HK-2 (cell line): ENCODE data around the gene MIOX.

Experiments used
- DNase-seq: peaks from one replicate; pipeline ENCODE4 v3.0.0-alpha.2; 2018; ENCODE audit not compliant: unreplicated experiment

MIOX gene

DNA sequence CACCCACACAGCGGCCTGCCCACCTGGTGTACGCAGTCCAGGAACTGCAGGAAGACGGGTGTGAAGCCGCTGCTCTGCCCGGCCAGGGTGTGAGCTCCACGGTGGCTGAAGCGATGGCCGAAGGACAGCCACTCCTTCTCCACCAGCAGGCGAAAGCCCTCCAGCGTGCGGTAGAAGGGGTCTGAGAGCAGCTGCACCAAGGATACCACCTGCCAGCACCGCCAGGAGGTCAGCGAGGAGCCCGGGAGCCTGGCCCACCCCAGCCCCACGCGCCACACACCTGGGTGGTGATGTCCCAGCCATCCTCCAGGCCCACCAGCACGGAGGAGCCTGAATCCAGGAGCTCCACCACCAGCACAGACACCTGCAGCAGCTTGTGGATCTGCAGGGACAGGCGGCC, 31.5 kb upstream of the MIOX start:
- no peak for DNase-seq

GRCh38 chr22:50456026-50456425, 30.6 kb upstream of the MIOX start:
- no peak for DNase-seq

GRCh38 chr22:50456466-50457234, 30.0 kb upstream of the MIOX start:
- DNase-seq, result no peak

- DNase-seq, result no peak
Measured at GRCh38 chr22:50459016-50459415, 27.6 kb upstream of the MIOX start.

- DNase-seq, result no peak
Measured at GRCh38 chr22:50459496-50460140, 27.0 kb upstream of the MIOX start.

- DNase-seq, result no peak
Measured at GRCh38 chr22:50460938-50461337, 25.7 kb upstream of the MIOX start.

DNA sequence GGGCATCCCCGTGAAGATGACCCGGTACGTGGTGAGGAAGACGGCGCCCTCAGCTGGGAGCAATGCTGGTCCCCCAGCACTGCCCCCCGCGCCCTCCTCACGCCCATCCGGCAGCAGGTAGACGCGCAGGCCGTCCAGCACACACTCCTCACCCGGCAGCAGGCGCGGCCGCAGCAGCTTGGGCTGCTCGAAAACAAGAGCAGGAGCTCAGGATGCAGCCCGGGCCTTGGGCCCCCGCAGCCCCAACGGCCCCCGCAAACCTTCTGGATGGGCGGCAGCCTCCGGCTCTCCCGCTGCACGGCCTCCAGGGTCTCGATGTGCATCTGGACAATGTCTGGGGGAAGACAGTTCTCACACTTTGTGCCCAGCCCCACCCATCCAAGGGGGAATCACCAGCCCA, 25.1 kb upstream of the MIOX start:
- no peak for DNase-seq

DNA sequence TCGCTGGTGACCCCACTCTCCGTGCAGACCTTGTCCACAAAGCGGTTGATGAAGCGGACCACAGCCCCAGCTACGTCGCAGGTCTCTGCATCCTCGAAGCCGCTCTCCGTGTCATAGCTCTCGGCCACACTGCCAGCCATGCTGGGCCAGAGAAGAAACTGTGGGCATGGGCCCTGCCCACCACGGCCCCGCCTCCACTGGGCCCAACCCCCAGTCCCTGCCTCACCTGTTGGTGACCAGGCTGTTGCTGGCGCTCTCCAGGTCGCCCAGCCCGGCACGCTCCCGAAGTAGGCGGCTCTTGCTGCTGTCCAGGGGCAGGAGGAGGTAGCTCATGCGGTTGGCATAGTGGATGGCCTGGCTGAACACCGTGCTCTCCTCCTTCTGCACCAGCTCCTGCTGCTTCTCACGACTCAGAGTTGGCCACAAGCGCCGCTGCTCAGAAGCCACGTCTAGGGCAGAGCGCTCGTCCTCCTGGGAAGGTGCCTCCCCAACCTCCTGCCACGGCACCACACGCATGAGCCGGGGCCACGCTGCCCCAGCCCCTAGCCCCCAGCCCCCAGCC, 24.6 kb upstream of the MIOX start:
- no peak for DNase-seq

DNA sequence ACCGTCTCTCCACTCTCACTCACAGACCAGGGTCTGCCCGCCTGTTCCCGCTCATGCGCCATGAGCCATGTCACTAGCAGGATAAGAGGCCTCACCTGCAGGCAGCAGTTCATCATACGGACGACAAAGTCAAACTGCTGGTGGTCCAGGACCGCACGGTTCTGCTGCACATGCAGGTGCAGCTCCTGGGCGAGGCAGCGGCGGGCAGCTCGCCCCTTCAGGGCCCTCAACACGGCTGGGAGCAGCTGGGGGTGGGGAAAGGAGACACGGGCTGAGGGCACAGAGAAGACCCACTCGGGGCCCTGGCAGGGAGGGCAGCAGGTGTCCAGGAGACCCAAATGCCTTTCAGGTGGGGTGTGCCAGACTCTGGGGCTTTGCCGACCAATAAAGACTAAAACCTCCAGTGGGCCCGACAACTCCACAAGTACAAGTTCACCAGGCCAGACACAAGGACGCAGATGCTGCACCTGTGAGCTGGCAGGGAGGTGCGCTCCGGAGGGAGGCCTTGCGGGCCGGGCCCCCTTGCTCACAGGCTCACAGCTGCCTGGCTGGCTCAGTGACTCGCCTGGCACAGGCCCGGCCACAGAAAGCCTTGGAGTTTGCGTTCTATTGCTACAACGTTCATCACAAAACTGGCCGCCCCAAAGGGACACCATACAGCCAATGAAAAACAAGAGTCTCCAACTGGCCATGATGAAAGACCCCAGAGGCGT, 23.3 kb upstream of the MIOX start:
- no peak for DNase-seq

DNA sequence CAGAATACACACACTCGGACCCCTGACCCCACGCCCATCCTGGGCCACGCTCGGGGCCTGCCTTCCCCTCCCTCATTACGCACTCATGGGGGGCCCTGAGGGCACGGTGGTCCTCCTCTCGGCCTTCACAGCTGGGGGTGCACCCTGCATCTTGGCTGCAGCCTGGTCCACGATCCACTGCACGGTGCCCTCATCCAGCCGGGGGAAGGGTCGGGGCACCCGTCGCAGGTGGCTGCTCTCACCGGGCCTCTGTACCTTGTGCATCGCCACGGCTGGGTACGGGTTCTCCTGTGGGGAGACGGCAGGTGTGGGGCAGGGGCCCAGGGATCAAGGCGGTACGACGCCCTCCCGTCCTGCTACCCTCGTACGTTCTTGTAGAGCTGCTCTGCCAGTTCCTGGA, 22.2 kb upstream of the MIOX start:
- no peak for DNase-seq

DNA sequence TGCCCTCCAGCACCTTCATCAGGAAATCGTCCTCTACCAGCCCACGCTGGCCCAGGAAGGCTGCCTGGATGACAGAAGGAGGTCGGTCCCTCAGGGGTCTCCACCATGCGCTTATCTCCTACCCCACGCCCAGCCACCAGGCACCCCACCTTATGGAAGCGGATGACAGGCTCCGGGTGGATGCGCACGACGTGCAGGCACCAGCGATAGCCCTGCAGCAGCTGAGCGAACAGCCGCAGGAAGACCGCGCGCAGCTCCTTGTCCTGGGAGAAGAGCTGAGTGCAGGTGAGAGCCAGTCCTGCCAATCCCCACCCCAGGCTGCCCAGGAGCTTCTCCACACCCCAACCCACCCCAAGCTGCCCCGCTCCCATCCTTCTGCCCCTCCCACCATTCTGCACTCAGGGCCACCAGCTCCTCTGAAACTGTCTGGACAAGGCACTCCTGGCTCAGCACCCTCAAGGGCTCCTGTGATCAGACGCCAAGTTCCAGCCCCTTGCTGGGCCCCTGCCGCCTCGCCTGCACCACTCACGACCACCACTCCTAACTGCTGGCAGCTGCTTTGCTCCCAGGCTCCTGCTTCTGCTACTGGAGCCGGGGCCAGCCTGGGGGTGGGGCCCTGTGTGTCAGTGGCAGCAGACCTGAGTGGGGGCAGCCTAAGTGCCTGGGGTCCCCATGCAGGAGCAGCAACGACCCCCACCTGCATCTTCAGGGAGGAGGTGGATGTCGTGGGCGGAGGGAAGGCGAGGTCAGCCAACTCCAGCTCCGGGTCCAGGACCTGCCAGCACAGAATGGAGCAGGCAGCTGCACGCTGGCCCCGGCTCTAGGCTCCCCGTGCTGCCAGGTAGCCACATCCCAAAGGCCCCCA, 21.4 kb upstream of the MIOX start:
- DNase-seq, result no peak

DNA sequence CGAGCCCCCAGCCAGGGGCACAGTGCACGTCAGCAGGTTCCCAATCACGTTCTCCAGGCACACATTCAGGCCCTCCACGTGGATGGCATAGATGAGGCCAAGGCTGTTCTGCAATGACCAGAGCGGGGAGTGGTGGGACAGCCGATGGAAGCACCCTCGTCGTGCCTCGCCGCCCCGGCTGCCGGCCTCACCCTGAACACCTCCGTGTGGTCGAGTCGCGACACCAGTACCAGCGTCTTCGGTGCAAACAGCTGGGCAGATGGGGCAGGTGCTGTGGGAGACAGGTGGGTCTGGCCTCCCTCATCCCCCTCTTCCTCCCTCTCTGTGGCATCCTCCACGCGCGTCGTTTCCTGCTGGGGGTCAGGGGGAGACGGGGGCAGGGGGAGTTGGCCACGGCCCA, 19.3 kb upstream of the MIOX start:
- DNase-seq, result no peak

- DNase-seq, result no peak
Measured at GRCh38 chr22:50467773-50468440, 18.8 kb upstream of the MIOX start.

- DNase-seq, result no peak
Measured at GRCh38 chr22:50468626-50469025, 18.0 kb upstream of the MIOX start.

DNA sequence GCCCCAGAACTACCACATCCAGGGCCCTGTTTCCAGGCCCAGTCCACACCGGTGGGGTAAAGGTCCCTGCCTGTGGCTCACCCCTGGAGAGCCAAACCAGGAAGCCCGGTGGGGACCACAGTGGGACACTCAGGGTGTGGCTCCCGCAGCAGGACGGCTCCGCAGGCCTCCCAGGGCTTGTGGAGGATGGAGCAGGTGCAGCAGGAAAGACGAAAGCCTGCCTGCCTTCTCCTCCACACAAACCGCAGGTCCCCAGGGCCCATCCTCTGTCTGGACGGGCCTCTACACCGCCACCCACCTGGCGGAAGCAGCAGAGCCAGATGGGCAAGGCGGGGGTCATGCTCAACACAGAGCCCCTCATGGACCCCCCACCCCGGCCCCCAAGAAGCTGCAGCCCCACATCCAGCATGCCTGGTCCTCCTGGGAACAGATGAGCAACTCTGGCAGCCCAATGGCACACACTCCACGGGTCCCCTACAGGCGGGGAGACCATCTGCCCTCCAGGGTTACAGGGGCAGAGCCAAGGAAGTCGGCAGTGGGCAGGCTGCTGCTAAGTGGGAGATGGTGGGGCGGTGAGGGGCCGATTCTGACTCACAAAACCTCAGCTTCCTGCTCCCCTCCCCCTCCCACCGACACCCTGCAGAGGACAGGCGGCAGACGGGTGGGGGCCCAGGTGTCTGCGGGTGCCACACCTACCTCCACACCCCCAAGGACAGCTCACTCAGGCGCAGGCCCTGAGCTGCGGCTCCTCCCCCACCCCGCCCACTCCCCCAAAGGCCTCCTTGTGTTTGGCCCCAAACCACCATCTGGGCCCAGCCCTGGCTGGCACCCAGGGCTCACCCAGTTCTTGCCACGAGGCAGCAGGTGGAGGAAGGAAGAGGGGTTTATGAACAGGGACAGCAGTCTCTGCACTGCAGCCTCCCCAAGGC, 17.0 kb upstream of the MIOX start:
- peak; percentile 87 for DNase-seq

GRCh38 chr22:50470491-50470890, 16.2 kb upstream of the MIOX start:
- no peak for DNase-seq

GRCh38 chr22:50471197-50471847, 15.3 kb upstream of the MIOX start:
- no peak for DNase-seq

DNA sequence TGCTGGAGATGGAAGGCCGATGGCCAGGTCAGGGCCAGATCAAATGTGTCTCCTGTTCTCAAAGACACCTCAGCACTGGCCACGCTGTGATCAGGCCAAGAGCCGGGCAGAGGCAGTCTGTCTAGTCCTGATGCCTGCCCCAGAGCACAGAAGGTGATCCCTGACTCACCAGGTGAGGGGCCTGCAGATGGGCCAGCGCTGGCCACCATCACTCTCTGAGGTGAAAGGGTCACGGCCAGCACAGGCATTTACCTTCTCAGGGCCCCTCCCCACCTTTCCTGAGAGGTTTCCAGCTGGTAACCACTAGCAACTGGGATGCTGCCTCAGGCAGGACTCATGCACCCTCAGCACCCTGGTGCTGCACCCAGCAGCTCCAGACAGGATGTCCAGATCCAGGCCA, 14.7 kb upstream of the MIOX start:
- DNase-seq, result no peak

GRCh38 chr22:50473088-50473487, 13.6 kb upstream of the MIOX start:
- no peak for DNase-seq
